Loucy (cell line): ENCODE data around the gene ANO2.
"Not testable (repeated sequence)": the region's sequence is repeated elsewhere in the genome, so short reads cannot be mapped to it uniquely, and the experiment has no call there.

Source experiments
- CTCF ChIP-seq: fragments of 200-600 bp; sonication (generic); conservative IDR thresholded peaks from 2 replicates; pipeline ENCODE4 v1.5.1; 2014; ENCODE audit warnings: mild to moderate bottlenecking, antibody characterized with exemption, low read length
- EZH2phosphoT487 ChIP-seq: fragments of 200-600 bp; IDR thresholded peaks from 2 replicates; pipeline ENCODE4 v1.6.1; 2018; ENCODE audit warnings: antibody characterized with exemption, mild to moderate bottlenecking, moderate library complexity, borderline replicate concordance

- TF ChIP-seq CTCF, EZH2phosphoT487: not testable (repeated sequence)
These were observed 407.9 kb downstream of the ANO2 start for GRCh38 chr12:5537026-5537615.
